KMS-11 (cell line): ENCODE results near the gene MBTD1.
"Not testable (repeated sequence)": the region's sequence is repeated elsewhere in the genome, so short reads cannot be mapped to it uniquely, and the experiment has no call there.

Experiments
- H2AFZ ChIP-seq: fragments of 200-600 bp; sonication (generic); 2 replicates; pipeline ENCODE4 v1.6.1; 2016; ENCODE audit warnings: antibody characterized with exemption, mixed run types, low read depth
- H3K27ac ChIP-seq: fragments of 200-600 bp; sonication (generic); 2 replicates; pipeline ENCODE4 v1.6.1; 2016; ENCODE audit warnings: mild to moderate bottlenecking, mixed run types
- H3K27me3 ChIP-seq: fragments of 200-600 bp; sonication (generic); 2 replicates; pipeline ENCODE4 v1.6.1; 2017; ENCODE audit warnings: mild to moderate bottlenecking, low read depth, mixed run types, moderate library complexity; ENCODE audit not compliant: insufficient read depth
- H3K36me3 ChIP-seq: fragments of 200-600 bp; sonication (generic); 2 replicates; pipeline ENCODE4 v1.6.1; 2017; ENCODE audit warnings: mild to moderate bottlenecking, mixed run types; ENCODE audit not compliant: insufficient read depth
- H3K4me1 ChIP-seq: fragments of 200-600 bp; sonication (generic); 2 replicates; pipeline ENCODE4 v1.6.1; 2016; ENCODE audit warnings: mild to moderate bottlenecking, low read depth, mixed run types; ENCODE audit not compliant: poor library complexity, severe bottlenecking
- H3K4me2 ChIP-seq: fragments of 200-600 bp; sonication (generic); 2 replicates; pipeline ENCODE4 v1.7.0; 2016; ENCODE audit warnings: mild to moderate bottlenecking, mixed run types
- H3K4me3 ChIP-seq: fragments of 200-600 bp; sonication (generic); IDR thresholded peaks from 2 replicates; pipeline ENCODE4 v1.6.1; 2017; ENCODE audit warnings: low read depth, low read length, mixed read lengths; ENCODE audit not compliant: insufficient read depth
- H3K79me2 ChIP-seq: fragments of 200-600 bp; sonication (generic); 2 replicates; pipeline ENCODE4 v1.6.1; 2016; ENCODE audit warnings: low read depth, mixed run types; ENCODE audit not compliant: insufficient read depth
- H3K9ac ChIP-seq: fragments of 200-600 bp; sonication (generic); 2 replicates; pipeline ENCODE4 v1.6.1; 2016; ENCODE audit warnings: mild to moderate bottlenecking, mixed run types
- H4K20me1 ChIP-seq: fragments of 200-600 bp; sonication (generic); 2 replicates; pipeline ENCODE4 v1.6.1; 2016; ENCODE audit warnings: mild to moderate bottlenecking, mixed run types; ENCODE audit not compliant: insufficient read depth
- CTCF ChIP-seq: fragments of 200-600 bp; sonication (generic); conservative IDR thresholded peaks from 2 replicates; pipeline ENCODE4 v1.6.1; 2017; ENCODE audit warnings: low read depth, mild to moderate bottlenecking, antibody characterized with exemption, low read length, moderate library complexity, mixed read lengths

The MBTD1 gene

GRCh38 chr17:51229889-51230288 lies 30.0 kb downstream of the MBTD1 start:
- Histone ChIP-seq H2AFZ (no peak overlapping the region), H3K36me3 (no peaks in the 10 kb centered on the region), H4K20me1 (peaks cover 9% of the 10 kb centered on the region; the same call in 1 of the 2 replicates), H3K4me2 (no peak overlapping the region), H3K4me3 (no peak overlapping the region), H3K4me1 (no peaks in the 10 kb centered on the region), H3K9ac (no peak overlapping the region), H3K79me2 (peaks cover 49% of the 10 kb centered on the region), H3K27ac (no peak overlapping the region), H3K27me3 (no peaks in the 10 kb centered on the region)
- TF ChIP-seq CTCF = no peak

GRCh38 chr17:51228161-51228560 lies 31.7 kb downstream of the MBTD1 start:
- H3K27ac ChIP-seq = no peak overlapping the region
- peaks cover 40% of the 10 kb centered on the region for H3K79me2 ChIP-seq
- peaks cover 5% of the 10 kb centered on the region for H3K4me1 ChIP-seq
- H3K36me3 ChIP-seq = no peaks in the 10 kb centered on the region
- H3K27me3 ChIP-seq = no peaks in the 10 kb centered on the region
- H3K4me3 ChIP-seq = no peak overlapping the region
- no peak for TF ChIP-seq CTCF
- no peak overlapping the region for H3K4me2 ChIP-seq
- no peak overlapping the region for H3K9ac ChIP-seq
- no peak overlapping the region for H2AFZ ChIP-seq
- peaks cover 2% of the 10 kb centered on the region; the same call in 1 of the 2 replicates for H4K20me1 ChIP-seq

- H4K20me1 ChIP-seq, H3K36me3 ChIP-seq, H3K27ac ChIP-seq, H3K9ac ChIP-seq, H3K4me3 ChIP-seq, H3K4me2 ChIP-seq, H3K27me3 ChIP-seq, H2AFZ ChIP-seq, H3K4me1 ChIP-seq: not testable (repeated sequence)
- H3K79me2 ChIP-seq = peaks cover 25% of the 10 kb centered on the region
Observed at GRCh38 chr17:51225523-51225922, 34.3 kb downstream of the MBTD1 start.

GRCh38 chr17:51224402-51225262 lies 35.2 kb downstream of the MBTD1 start:
- peaks cover 21% of the 10 kb centered on the region for H3K79me2 ChIP-seq
- H3K36me3 ChIP-seq = peaks cover 4% of the 10 kb centered on the region; the same call in 1 of the 2 replicates
- no peak overlapping the region for H3K4me2 ChIP-seq
- H3K27me3 ChIP-seq = no peaks in the 10 kb centered on the region
- H3K4me3 ChIP-seq = no peak overlapping the region
- peaks cover 5% of the 10 kb centered on the region for H3K4me1 ChIP-seq
- H3K9ac ChIP-seq = no peak overlapping the region
- no peak for TF ChIP-seq CTCF
- H3K27ac ChIP-seq = no peak overlapping the region
- H2AFZ ChIP-seq = no peak overlapping the region
- no peaks in the 10 kb centered on the region for H4K20me1 ChIP-seq

- Histone ChIP-seq H3K9ac (no peak overlapping the region), H3K4me3 (no peak overlapping the region), H2AFZ (no peak overlapping the region), H3K4me1 (peaks cover 5% of the 10 kb centered on the region), H3K27ac (no peak overlapping the region), H3K4me2 (no peak overlapping the region), H3K27me3 (no peaks in the 10 kb centered on the region), H3K36me3 (peaks cover 6% of the 10 kb centered on the region; the same call in 1 of the 2 replicates), H4K20me1 (no peaks in the 10 kb centered on the region), H3K79me2 (peaks cover 3% of the 10 kb centered on the region; the same call in 1 of the 2 replicates)
- TF ChIP-seq CTCF = no peak
Observed at GRCh38 chr17:51221322-51221721, 38.5 kb downstream of the MBTD1 start.
